PC-3 (cell line): ENCODE measurements around the gene LIPN.

Source experiments
- CTCF ChIP-seq: fragments of 300-600 bp; sonication (generic); conservative IDR thresholded peaks from 2 replicates; pipeline ENCODE4 v1.5.1; 2017; ENCODE audit warnings: antibody characterized with exemption, low read depth, mild to moderate bottlenecking, low read length
- EZH2phosphoT487 ChIP-seq: fragments of 300-600 bp; sonication (generic); IDR thresholded peaks from 2 replicates; pipeline ENCODE4 v1.6.1; 2018; ENCODE audit warnings: mild to moderate bottlenecking, antibody characterized with exemption, low read length, borderline replicate concordance

DNA sequence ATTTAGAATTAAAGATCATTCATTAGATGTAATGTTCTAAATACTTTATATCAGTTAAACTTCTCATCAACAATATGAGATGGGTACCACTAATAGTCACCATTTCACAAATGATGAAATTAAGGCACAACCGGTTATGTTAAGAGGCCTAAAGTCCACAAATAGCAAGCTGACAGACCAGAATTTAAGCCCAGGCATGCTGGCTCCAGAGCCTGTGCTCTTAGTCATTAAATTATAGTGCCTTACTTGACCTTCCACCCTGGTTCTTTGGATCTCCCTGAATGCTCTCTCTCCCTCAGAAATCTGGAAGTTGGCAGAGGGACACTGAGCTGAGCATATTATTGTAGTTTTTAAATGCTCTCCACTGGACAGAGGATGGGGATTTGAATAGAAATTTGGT, 3.6 kb downstream of the LIPN start:
- TF ChIP-seq EZH2phosphoT487 = no peak
- TF ChIP-seq CTCF = no peak
